ENCODE results near the gene CAMK2N2. TPM values are rescaled to one million over a fixed set of nuclear protein-coding genes. Genes with fewer than 3 reads are reported as not detected.

CAMK2N2 gene
- total RNA-seq, 4 donors from 2014 or later: not detected

DNA sequence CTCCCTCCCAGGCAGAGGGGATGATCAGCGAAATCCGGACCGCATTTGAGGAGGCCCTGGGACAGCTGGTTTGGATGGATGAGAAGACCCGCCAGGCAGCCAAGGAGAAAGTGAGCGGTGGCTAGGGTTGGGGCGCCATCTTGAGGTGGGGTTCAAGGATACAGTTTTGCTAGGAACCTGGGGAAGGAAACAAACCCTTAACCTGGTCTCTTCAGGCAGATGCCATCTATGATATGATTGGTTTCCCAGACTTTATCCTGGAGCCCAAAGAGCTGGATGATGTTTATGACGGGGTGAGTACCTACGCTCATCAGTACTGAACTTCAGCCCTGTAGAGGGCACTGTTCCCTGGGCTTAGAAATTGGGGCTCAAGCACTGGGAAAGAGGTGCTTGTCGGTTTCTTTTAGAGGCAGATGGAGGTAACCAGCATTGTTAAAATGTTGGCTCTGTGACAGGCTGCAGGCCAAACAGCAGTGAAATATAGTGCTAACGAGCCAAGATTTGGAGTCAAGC, 28.1 kb upstream of the CAMK2N2 start:
- H3K27me3 ChIP-seq: no peaks in the 10 kb centered on the region
- no peaks in the 10 kb centered on the region for H3K36me3 ChIP-seq
- H3K4me3 ChIP-seq (replicated peaks in 1 of 3): no peak overlapping the region
- DNase-seq: peak; percentile 44 to 49
- no peaks in the 10 kb centered on the region for H3K9me3 ChIP-seq
- intact Hi-C loops (cut with DNase I): loop anchor here (10.0 kb wide), 1 partner anchor 55 kb away; no protein-coding TSS in a partner anchor
- 7 to 12% methylated on average over 10 of the region's 10 CpGs for WGBS, 2 donors
- H3K27ac ChIP-seq: no peak overlapping the region
- H3K4me1 ChIP-seq: no peaks in the 10 kb centered on the region
- TF ChIP-seq, protein P1, sequence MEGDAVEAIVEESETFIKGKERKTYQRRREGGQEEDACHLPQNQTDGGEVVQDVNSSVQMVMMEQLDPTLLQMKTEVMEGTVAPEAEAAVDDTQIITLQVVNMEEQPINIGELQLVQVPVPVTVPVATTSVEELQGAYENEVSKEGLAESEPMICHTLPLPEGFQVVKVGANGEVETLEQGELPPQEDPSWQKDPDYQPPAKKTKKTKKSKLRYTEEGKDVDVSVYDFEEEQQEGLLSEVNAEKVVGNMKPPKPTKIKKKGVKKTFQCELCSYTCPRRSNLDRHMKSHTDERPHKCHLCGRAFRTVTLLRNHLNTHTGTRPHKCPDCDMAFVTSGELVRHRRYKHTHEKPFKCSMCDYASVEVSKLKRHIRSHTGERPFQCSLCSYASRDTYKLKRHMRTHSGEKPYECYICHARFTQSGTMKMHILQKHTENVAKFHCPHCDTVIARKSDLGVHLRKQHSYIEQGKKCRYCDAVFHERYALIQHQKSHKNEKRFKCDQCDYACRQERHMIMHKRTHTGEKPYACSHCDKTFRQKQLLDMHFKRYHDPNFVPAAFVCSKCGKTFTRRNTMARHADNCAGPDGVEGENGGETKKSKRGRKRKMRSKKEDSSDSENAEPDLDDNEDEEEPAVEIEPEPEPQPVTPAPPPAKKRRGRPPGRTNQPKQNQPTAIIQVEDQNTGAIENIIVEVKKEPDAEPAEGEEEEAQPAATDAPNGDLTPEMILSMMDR (IDR thresholded peaks at IDR 0.05): peak in 4 of 6 experiments; percentile 41 to 67 (median 54)
- TF ChIP-seq POLR2A (IDR thresholded peaks at IDR 0.05): no peak

GRCh38 chr3:184284696-184285095, 23.3 kb upstream of the CAMK2N2 start:
- no peaks in the 10 kb centered on the region for H3K9me3 ChIP-seq
- no peak for TF ChIP-seq POLR2A (IDR thresholded peaks at IDR 0.05)
- TF ChIP-seq, protein P1 (IDR thresholded peaks at IDR 0.05): peak in 3 of 6 experiments; percentile 34 to 37 (median 35)
- H3K4me1 ChIP-seq: no peaks in the 10 kb centered on the region
- no peak overlapping the region for H3K27ac ChIP-seq
- DNase-seq: peak; percentile 53 to 57
- H3K36me3 ChIP-seq: no peaks in the 10 kb centered on the region
- no peak overlapping the region for H3K4me3 ChIP-seq (replicated peaks in 1 of 3)
- intact Hi-C loops (cut with DNase I): loop anchor here (10.0 kb wide), 1 partner anchor 50 kb away; no protein-coding TSS in a partner anchor
- no peaks in the 10 kb centered on the region for H3K27me3 ChIP-seq
- 14 to 16% methylated on average over 4 of the region's 4 CpGs for WGBS, 2 donors

DNA sequence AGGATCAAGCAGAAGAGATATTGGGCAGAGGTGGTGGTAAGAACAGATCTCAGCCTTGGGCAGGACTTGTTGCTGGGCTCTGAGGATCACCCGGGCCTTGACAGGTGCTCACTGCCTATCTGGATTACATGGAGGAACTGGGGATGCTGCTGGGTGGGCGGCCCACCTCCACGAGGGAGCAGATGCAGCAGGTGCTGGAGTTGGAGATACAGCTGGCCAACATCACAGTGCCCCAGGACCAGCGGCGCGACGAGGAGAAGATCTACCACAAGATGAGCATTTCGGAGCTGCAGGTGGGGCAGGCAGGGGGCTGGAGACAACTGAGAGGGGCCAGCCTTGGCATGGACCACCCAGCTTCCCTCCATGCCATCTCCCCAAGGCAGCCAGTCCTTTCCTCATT, 22.3 kb upstream of the CAMK2N2 start:
- no peaks in the 10 kb centered on the region for H3K27me3 ChIP-seq

DNA sequence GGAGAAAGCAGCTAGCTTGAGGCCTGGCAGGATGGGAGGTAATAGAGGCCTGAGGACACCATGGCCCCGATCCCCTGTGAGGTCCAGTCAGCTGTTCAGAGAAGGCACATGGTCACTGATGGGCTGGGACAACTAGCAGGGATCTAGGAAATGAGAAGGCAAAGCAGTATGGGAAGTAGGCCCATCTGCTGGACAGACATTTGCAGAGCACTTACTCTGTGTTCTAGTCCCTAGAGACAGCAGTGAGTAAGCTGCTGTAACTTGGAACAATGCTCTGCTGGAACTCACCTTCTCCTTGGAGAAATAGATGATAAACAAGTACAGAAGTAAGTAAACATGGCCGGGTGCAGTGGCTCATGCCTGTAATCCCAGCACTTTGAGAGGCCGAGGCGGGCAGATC, 21.6 kb upstream of the CAMK2N2 start:
- H3K27ac ChIP-seq: no peak overlapping the region
- intact Hi-C loops (cut with DNase I): loop anchor here (10.0 kb wide), 1 partner anchor 48 kb away; no protein-coding TSS in a partner anchor
- H3K4me3 ChIP-seq (replicated peaks in 1 of 3): no peak overlapping the region

More for the DNA sequence above, 22.3 kb upstream of the CAMK2N2 start:
- no peak for DNase-seq
- H3K9me3 ChIP-seq: no peaks in the 10 kb centered on the region
- 91 to 95% methylated on average over 8 of the region's 8 CpGs for WGBS, 2 donors
- no peak overlapping the region for H3K4me3 ChIP-seq (replicated peaks in 1 of 3)
- H3K36me3 ChIP-seq: no peaks in the 10 kb centered on the region
- no peak overlapping the region for H3K27ac ChIP-seq
- intact Hi-C loops (cut with DNase I): loop anchor here (10.0 kb wide), 1 partner anchor 49 kb away; no protein-coding TSS in a partner anchor
- TF ChIP-seq POLR2A (IDR thresholded peaks at IDR 0.05): no peak
- TF ChIP-seq, protein P1 (IDR thresholded peaks at IDR 0.05): no peak
- H3K4me1 ChIP-seq: no peaks in the 10 kb centered on the region

GRCh38 chr3:184277366-184277765, 16.0 kb upstream of the CAMK2N2 start:
- intact Hi-C loops (cut with DNase I): no loop called here
- no peak for DNase-seq
- Histone ChIP-seq H3K9me3 (no peaks in the 10 kb centered on the region), H3K27me3 (peaks cover 8% of the 10 kb centered on the region), H3K4me3 (replicated peaks in 1 of 3) (no peak overlapping the region), H3K36me3 (no peaks in the 10 kb centered on the region), H3K27ac (no peak overlapping the region), H3K4me1 (no peaks in the 10 kb centered on the region)
- 87 to 94% methylated on average over 6 of the region's 6 CpGs for WGBS, 2 donors
- TF ChIP-seq, protein P1 (IDR thresholded peaks at IDR 0.05): no peak
- no peak for TF ChIP-seq POLR2A (IDR thresholded peaks at IDR 0.05)

More for the DNA sequence above, 21.6 kb upstream of the CAMK2N2 start:
- H3K36me3 ChIP-seq: no peaks in the 10 kb centered on the region
- no peaks in the 10 kb centered on the region for H3K9me3 ChIP-seq
- no peaks in the 10 kb centered on the region for H3K27me3 ChIP-seq
- 90 to 92% methylated on average over 4 of the region's 4 CpGs for whole genome bisulfite sequencing, 2 donors
- H3K4me1 ChIP-seq: no peaks in the 10 kb centered on the region
- DNase-seq: no peak
- TF ChIP-seq POLR2A (IDR thresholded peaks at IDR 0.05): no peak
- TF ChIP-seq, protein P1 (IDR thresholded peaks at IDR 0.05): no peak
